Measurements from ENCODE around the gene BRINP3.

DNA sequence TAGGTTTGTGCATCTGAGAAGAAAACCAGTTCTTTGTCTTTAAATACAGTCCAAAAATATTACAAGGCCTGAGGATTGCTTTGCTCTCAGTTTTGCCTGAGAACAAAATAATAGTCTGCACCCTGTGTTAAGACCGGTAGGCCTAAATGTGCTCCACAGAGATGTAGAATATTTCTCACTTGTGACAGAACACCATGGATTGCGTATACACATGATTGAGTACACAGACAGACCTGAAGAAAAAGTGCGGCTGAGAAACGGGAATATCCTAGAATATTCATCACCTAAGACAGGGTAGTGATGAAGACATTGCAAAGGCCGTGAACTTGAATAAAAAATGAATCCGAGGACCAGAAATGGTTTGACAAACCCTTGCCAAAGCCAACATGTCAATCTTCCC, 155.4 kb downstream of the BRINP3 start:
- TF ChIP-seq, protein P1, sequence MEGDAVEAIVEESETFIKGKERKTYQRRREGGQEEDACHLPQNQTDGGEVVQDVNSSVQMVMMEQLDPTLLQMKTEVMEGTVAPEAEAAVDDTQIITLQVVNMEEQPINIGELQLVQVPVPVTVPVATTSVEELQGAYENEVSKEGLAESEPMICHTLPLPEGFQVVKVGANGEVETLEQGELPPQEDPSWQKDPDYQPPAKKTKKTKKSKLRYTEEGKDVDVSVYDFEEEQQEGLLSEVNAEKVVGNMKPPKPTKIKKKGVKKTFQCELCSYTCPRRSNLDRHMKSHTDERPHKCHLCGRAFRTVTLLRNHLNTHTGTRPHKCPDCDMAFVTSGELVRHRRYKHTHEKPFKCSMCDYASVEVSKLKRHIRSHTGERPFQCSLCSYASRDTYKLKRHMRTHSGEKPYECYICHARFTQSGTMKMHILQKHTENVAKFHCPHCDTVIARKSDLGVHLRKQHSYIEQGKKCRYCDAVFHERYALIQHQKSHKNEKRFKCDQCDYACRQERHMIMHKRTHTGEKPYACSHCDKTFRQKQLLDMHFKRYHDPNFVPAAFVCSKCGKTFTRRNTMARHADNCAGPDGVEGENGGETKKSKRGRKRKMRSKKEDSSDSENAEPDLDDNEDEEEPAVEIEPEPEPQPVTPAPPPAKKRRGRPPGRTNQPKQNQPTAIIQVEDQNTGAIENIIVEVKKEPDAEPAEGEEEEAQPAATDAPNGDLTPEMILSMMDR (IDR thresholded peaks at IDR 0.05): no peak
- TF ChIP-seq POLR2A (IDR thresholded peaks at IDR 0.05) (no peak), POLR2AphosphoS5 (IDR thresholded peaks at IDR 0.05) (no peak)
